GM12878 (cell line): ENCODE results near the gene KIR3DL2. TPM values are rescaled to one million over a fixed set of nuclear protein-coding genes. Genes with fewer than 3 reads are reported as not detected.

Experiments used
- ATAC-seq: fragments of 200-7000 bp; cut with Tn5 transposase; 3 replicates; pipeline ENCODE4 v1.9.1; 2020; ENCODE audit warnings: mild to moderate bottlenecking, moderate library complexity
- BruUV-seq: library from RNA; stranded (reverse); fragments of 400-500 nt; replicated peaks from 2 replicates; lab custom pipeline; 2021; lab: Mats Ljungman, UMichigan
- CTCF ChIA-PET: fragments of 300-600 bp; sonication (Branson Sonifier 250); formaldehyde crosslinking; extraction: SDS; loops from one replicate; lab custom pipeline; 2021; ENCODE audit warnings: inconsistent platforms; lab: Yijun Ruan, JAX
- POLR2A ChIA-PET: fragments of 350-600 bp; formaldehyde crosslinking; extraction: SDS; loops from one replicate; lab custom pipeline; 2021; ENCODE audit warnings: inconsistent platforms; lab: Charles Lee
- RAD21 ChIA-PET: fragments of 300-600 bp; sonication (Branson Sonifier 250); formaldehyde crosslinking; loops from one replicate; lab custom pipeline; 2023; ENCODE audit warnings: antibody characterized with exemption; ENCODE audit not compliant: unreplicated experiment; lab: Charles Lee
- SMC1A ChIA-PET: fragments of 300-600 bp; sonication (Branson Sonifier 250); formaldehyde crosslinking; loops from one replicate; lab custom pipeline; 2023; ENCODE audit not compliant: unreplicated experiment, uncharacterized antibody; lab: Charles Lee
- DNase-seq: peaks from one replicate; pipeline ENCODE4 v3.0.0-alpha.2; 2011; ENCODE audit warnings: low read depth, low spot score
- FAIRE-seq: peaks from 3 replicates; lab custom pipeline; 2011; peaks lifted over from hg19 to GRCh38; lab: Jason Lieb, UNC
- H2AFZ ChIP-seq: 2 replicates; pipeline ENCODE4 v1.6.0; 2011; ENCODE audit warnings: low read depth, low read length, control low read depth; ENCODE audit not compliant: control insufficient read depth
- H3K27ac ChIP-seq: 2 replicates; pipeline ENCODE4 v1.5.1; 2011; ENCODE audit warnings: control low read depth; ENCODE audit not compliant: control insufficient read depth, insufficient read depth
- H3K27me3 ChIP-seq, 2 experiments: replicated peaks in 1 of 2; 2 replicates each; pipeline versions ENCODE4 v1.6.0 to v1.6.1; 2011; ENCODE audit warnings: low read length in 1 of 2; ENCODE audit not compliant: control insufficient read depth in 2 of 2, insufficient read depth in 2 of 2
- H3K36me3 ChIP-seq, 2 experiments: 2 replicates each; pipeline ENCODE4 v1.5.1; 2011; ENCODE audit warnings: low read length in 1 of 2; ENCODE audit not compliant: control insufficient read depth in 2 of 2, insufficient read depth in 2 of 2
- H3K4me1 ChIP-seq: 2 replicates; pipeline ENCODE4 v1.6.1; 2011; ENCODE audit warnings: mild to moderate bottlenecking, low read length, moderate library complexity, mixed read lengths; ENCODE audit not compliant: control insufficient read depth, insufficient read depth
- H3K4me2 ChIP-seq: 2 replicates; pipeline ENCODE4 v1.6.0; 2011; ENCODE audit warnings: control low read depth; ENCODE audit not compliant: control insufficient read depth, insufficient read depth
- H3K4me3 ChIP-seq: fragments of 200-600 bp; sonication (generic); 2 replicates; pipeline ENCODE4 v1.5.1; 2016
- H3K79me2 ChIP-seq: 2 replicates; pipeline ENCODE4 v1.6.0; 2011; ENCODE audit warnings: low read length; ENCODE audit not compliant: control insufficient read depth, insufficient read depth
- H3K9ac ChIP-seq: 2 replicates; pipeline ENCODE4 v1.8.0; 2011; ENCODE audit warnings: low read length, control low read depth, mixed read lengths; ENCODE audit not compliant: control insufficient read depth, insufficient read depth
- H3K9me3 ChIP-seq: replicated peaks from 3 replicates; pipeline ENCODE4 v1.5.1; 2011; ENCODE audit warnings: mild to moderate bottlenecking, low read length; ENCODE audit not compliant: control insufficient read depth, insufficient read depth
- H4K20me1 ChIP-seq: 2 replicates; pipeline ENCODE4 v1.6.0; 2011; ENCODE audit not compliant: control insufficient read depth, insufficient read depth
- CHD4 ChIP-seq: fragments of 200-600 bp; sonication (generic); IDR thresholded peaks from 2 replicates; pipeline ENCODE4 v1.6.1; 2016; ENCODE audit warnings: mild to moderate bottlenecking
- ELK1 ChIP-seq: IDR thresholded peaks from 2 replicates; pipeline ENCODE4 v1.6.1; 2012; ENCODE audit warnings: low read depth, low read length, improper control_type of control experiment
- MYB ChIP-seq: fragments of 150-350 bp; IDR thresholded peaks from 2 replicates; pipeline ENCODE4 v1.6.1; 2014; ENCODE audit warnings: mild to moderate bottlenecking, low read depth, low read length, borderline replicate concordance
- POLR2AphosphoS5 ChIP-seq: IDR thresholded peaks from 2 replicates; pipeline ENCODE4 v1.6.1; 2011; ENCODE audit warnings: mild to moderate bottlenecking, low read length, inconsistent platforms
- SPI1 ChIP-seq: IDR thresholded peaks from 2 replicates; pipeline ENCODE4 v1.6.1; 2011; ENCODE audit warnings: low read depth, mild to moderate bottlenecking, low read length, moderate library complexity, borderline replicate concordance; ENCODE audit not compliant: insufficient read depth
- ZBTB40 ChIP-seq: fragments of 450-650 bp; IDR thresholded peaks from 2 replicates; pipeline ENCODE4 v1.6.1; 2016; ENCODE audit warnings: mild to moderate bottlenecking, moderate library complexity, borderline replicate concordance
- WGBS: methylation state at CpG from one replicate; pipeline ENCODE4 v1.1.6; 2016; ENCODE audit warnings: low lambda C conversion rate; ENCODE audit not compliant: insufficient replicate concordance, insufficient coverage; ENCODE audit errors: missing lambda C conversion rate; 5-methylcytosine and 5-hydroxymethylcytosine counted together
- in situ Hi-C: fragments of 300-500 bp; cut with MboI; formaldehyde crosslinking; loops from 9 replicates; pipeline ENCODE4 v1.14.3; 2018; ENCODE audit warnings: mixed read lengths
- intact Hi-C: fragments of 100-400 bp; cut with micrococcal nuclease; formaldehyde crosslinking; loops from one replicate; pipeline ENCODE4 v1.14.2; 2022; ENCODE audit not compliant: unreplicated experiment
- polyA plus RNA-seq, 11 experiments: library from polyadenylated mRNA; depleted of rRNA in 4 of 11; unstranded in 6 of 11; stranded (reverse) in 5 of 11; fragments of >200 nt; fragmentation: Nextera tagmentation in 4 of 11; fragmentation: Illumina TruSeq in 1 of 11; extraction: Ambion mirVana in 4 of 11; extraction: Trizol in 1 of 11; gene quantifications; 1 replicate in 1 of 11; 2 replicates in 10 of 11; pipeline versions ENCODE4 v1.2.1 to v1.2.3, GENCODE V29; 2011 to 2016; ENCODE audit warnings: inconsistent platforms in 2 of 11, missing spikeins in 2 of 11, low read depth in 1 of 11
- total RNA-seq, 4 experiments: library from RNA; depleted of rRNA in 3 of 4; stranded (reverse); fragments of >200 nt in 3 of 4; fragmentation: Illumina TruSeq in 1 of 4; extraction: Trizol in 1 of 4; gene quantifications; 2 replicates each; pipeline versions ENCODE4 v1.2.1 to v1.2.3, GENCODE V29; 2013 to 2021
- TF ChIP-seq, protein P1 (sequence below): IDR thresholded peaks from 2 replicates; pipeline ENCODE4 v1.6.1; 2011; ENCODE audit warnings: borderline replicate concordance, low read depth, mild to moderate bottlenecking, moderate library complexity, mixed read lengths, low read length; ENCODE audit not compliant: insufficient read depth; ENCODE audit errors: extremely low read length
- TF ChIP-seq, protein P2 (sequence below), 3 experiments: IDR thresholded peaks in 2 of 3; conservative IDR thresholded peaks in 1 of 3; 2 replicates each; pipeline ENCODE4 v1.5.1; 2011; ENCODE audit warnings: low read depth in 3 of 3, low read length in 3 of 3, mild to moderate bottlenecking in 3 of 3, control low read depth in 2 of 3, moderate library complexity in 2 of 3, inconsistent platforms in 1 of 3, mixed read lengths in 1 of 3; ENCODE audit not compliant: control insufficient read depth in 2 of 3, insufficient read depth in 1 of 3; ENCODE audit errors: extremely low read depth in 1 of 3

The KIR3DL2 gene
- total and polyA plus RNA-seq, 10 of the 15 experiments (the other 5 are each of a cell fraction or from before 2014, with no cell fraction given), result 0.39 TPM; not detected in 9

DNA sequence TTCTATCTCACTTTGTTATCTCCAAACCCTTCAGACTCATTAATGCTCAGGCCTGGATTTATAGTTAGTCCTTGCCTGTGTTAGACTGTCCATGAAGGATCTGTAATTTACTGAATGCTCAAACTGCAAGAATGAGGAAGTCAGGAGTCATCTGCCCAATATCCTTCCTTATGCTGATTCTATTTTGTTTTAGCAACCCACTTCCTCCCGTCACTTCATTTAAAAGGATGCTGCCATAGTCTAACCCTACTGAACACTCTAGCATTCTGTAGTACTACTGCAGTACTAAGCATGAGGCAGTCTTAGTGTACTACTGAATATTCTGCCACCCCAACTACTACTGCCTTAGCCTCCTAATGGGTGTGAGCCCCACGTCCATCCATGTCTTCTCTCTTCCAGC lies 25.3 kb downstream of the KIR3DL2 start:
- 0% methylated on average over 2 of the region's 2 CpGs for WGBS
- Histone ChIP-seq H3K79me2 (no peaks in the 10 kb centered on the region), H3K9me3 (no peaks in the 10 kb centered on the region; the same call in 2 of the 3 replicates), H3K4me2 (no peak overlapping the region), H3K4me1 (no peaks in the 10 kb centered on the region), H4K20me1 (no peaks in the 10 kb centered on the region), H2AFZ (no peak overlapping the region), H3K27ac (no peak overlapping the region), H3K36me3 (no peaks in the 10 kb centered on the region), H3K27me3 (no peaks in the 10 kb centered on the region; a peak in 1 of 4 replicates), H3K9ac (no peak overlapping the region), H3K4me3 (no peak overlapping the region)
- TF ChIP-seq, protein P1, sequence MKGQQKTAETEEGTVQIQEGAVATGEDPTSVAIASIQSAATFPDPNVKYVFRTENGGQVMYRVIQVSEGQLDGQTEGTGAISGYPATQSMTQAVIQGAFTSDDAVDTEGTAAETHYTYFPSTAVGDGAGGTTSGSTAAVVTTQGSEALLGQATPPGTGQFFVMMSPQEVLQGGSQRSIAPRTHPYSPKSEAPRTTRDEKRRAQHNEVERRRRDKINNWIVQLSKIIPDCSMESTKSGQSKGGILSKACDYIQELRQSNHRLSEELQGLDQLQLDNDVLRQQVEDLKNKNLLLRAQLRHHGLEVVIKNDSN, result no peak
- TF ChIP-seq SPI1, result peak; percentile 36; the same call in 1 of the 2 replicates
- RAD21 ChIA-PET, result no interaction called here
- DNase-seq, result no peak
- intact Hi-C loops (no loop called here), in situ Hi-C loops (no loop called here)
- POLR2A ChIA-PET, result no interaction called here
- CTCF ChIA-PET, result no interaction called here
- FAIRE-seq, result no peak
- no peak for ATAC-seq
- BruUV-seq, result no TSS peak
- SMC1A ChIA-PET, result interaction anchor here (0.7 kb wide), 1 partner anchor 94 kb away, joined by 3 read pairs; no protein-coding TSS in a partner anchor

GRCh38 chr19:54877471-54877870 lies 27.2 kb downstream of the KIR3DL2 start:
- WGBS, result 10% methylated on average over 3 of the region's 3 CpGs
- H3K4me3 ChIP-seq, result no peak overlapping the region
- ChIA-PET SMC1A (no interaction called here), RAD21 (no interaction called here), CTCF (interaction anchor here (0.9 kb wide), 1 partner anchor 81 kb away, joined by 3 read pairs; no protein-coding TSS in a partner anchor), POLR2A (no interaction called here)
- no peaks in the 10 kb centered on the region for H3K79me2 ChIP-seq
- intact Hi-C loops, result no loop called here
- no peaks in the 10 kb centered on the region for H3K36me3 ChIP-seq
- no peak overlapping the region for H3K27ac ChIP-seq
- H3K9me3 ChIP-seq, result no peaks in the 10 kb centered on the region
- no peak overlapping the region for H3K9ac ChIP-seq
- no TSS peak for BruUV-seq
- no peak overlapping the region for H2AFZ ChIP-seq
- ATAC-seq, result no peak
- H4K20me1 ChIP-seq, result no peaks in the 10 kb centered on the region
- no peak overlapping the region for H3K4me2 ChIP-seq
- no peaks in the 10 kb centered on the region for H3K4me1 ChIP-seq
- no peak for FAIRE-seq
- DNase-seq, result no peak
- H3K27me3 ChIP-seq, result no peaks in the 10 kb centered on the region; a peak in 1 of 4 replicates
- in situ Hi-C loops, result no loop called here
- TF ChIP-seq ZBTB40 (no peak), ELK1 (no peak), POLR2AphosphoS5 (no peak), CHD4 (no peak), MYB (no peak)
- TF ChIP-seq, protein P2, sequence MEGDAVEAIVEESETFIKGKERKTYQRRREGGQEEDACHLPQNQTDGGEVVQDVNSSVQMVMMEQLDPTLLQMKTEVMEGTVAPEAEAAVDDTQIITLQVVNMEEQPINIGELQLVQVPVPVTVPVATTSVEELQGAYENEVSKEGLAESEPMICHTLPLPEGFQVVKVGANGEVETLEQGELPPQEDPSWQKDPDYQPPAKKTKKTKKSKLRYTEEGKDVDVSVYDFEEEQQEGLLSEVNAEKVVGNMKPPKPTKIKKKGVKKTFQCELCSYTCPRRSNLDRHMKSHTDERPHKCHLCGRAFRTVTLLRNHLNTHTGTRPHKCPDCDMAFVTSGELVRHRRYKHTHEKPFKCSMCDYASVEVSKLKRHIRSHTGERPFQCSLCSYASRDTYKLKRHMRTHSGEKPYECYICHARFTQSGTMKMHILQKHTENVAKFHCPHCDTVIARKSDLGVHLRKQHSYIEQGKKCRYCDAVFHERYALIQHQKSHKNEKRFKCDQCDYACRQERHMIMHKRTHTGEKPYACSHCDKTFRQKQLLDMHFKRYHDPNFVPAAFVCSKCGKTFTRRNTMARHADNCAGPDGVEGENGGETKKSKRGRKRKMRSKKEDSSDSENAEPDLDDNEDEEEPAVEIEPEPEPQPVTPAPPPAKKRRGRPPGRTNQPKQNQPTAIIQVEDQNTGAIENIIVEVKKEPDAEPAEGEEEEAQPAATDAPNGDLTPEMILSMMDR (IDR thresholded peaks at IDR 0.05 in 2 of 3, conservative IDR thresholded peaks at IDR 0.05 in 1 of 3; ENCODE audit: control insufficient read depth in 2 of 3, extremely low read depth in 1 of 3, insufficient read depth in 1 of 3, low read depth in 3 of 3, low read length in 3 of 3), result no peak
